ENCODE results near the gene FCER1G.
"Not testable (repeated sequence)": the region's sequence is repeated elsewhere in the genome, so short reads cannot be mapped to it uniquely, and the experiment has no call there.

Gene FCER1G

DNA sequence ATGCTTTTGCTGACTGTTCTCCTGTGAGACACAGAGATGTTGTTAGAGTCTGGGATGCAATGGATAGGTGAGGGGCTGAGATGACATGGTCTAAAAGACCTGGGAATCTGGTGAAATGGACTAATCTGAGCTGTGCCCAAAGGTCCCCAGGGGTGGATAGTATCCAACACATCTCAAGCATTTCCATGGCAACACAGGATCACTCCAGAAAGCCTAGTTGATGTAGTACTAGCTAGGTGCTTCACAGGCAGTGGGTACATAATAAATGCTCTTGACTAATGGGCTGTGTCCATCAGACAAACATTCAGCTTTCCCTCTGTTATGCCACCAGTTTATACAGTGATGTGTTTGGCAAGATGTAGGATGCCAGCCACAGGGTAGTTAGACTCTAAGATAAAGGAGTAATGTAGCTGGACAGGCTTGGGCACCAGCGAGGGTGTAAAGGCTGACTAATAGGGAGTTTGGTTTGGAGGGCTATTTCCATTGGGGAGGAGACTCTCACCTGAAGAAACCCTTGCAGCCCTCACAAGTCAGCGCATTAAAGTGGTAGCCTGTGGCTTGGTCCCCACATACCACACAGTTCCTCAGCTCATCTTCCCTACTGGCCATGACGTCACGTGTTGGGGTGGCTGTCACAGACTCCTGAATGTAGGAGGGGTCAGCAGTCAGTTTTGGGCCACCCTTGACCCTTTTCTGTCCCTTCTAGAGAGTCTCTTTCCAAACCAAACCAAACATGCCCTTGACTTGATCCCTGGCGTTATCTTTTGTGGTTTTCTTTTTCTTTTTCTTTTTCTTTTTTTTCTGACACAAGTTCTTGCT is 21.1 kb downstream of the FCER1G start:
- no peak for DNase-seq

DNA sequence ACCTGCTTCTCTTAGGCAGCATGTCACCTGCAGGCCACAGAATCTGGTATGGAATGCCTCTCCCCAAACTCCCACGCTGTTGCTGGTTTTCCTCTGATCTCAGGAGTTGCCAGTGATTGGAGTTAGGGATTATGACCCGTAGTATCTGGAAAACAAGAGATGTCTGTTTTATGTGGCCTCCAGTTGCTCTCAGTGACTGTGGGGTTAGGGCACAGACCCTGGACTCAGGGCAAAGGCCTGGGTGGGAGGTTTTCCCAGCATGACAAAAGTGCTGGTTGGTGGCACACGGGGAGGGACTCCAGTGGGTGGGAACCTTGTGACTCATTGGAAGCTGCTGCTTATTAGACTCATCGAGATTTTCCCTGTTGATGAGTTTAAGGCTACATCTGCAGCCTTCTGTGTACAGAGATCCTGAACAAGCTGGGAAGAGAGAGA is 23.0 kb downstream of the FCER1G start, which contains the start of gene NR1I3:
Gene NR1I3, minus strand, starts transcription at position 165 of the 435 bp plus-strand sequence. CDS start 1,638 bp downstream, outside the sequence.
- DNase-seq: no peak

DNA sequence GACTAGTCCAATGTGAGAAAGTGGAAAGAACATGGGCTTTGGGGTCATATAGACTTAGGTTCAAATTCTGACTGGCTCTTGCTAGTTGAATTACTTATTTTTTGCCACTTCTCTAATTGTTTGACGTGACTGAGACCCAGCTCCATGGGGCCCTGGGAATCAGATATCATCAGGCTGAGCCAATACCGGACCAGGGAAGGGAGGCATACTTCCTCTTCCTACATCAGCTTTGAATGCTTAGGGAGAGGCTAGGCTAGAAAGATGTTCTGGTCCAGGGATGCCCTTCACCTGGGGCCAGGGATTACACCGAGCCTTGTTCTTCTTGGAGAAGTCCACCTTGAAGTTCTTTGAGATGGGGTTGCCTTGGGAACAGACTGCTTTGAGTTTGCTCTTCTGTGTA is 26.6 kb downstream of the FCER1G start:
- no peak for DNase-seq

DNA sequence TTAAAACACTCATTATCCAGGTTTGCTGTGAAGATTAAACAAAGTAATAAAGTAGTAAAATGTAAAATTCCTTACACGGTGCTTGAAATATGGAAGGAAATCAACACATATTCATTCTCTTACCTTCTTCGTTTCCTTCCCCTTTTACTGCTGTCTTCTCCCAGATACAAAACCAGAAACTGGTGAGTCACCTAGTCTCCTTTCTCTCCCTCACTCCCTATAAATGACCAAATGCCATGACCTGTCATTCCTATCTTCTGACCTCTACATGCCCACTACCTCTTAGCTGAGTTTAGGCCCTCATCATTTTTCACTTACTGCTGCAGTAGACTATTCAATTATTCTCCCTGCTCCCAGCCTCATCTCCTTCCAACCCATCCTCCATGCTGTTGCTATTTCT is 27.2 kb downstream of the FCER1G start:
- no peak for DNase-seq

DNA sequence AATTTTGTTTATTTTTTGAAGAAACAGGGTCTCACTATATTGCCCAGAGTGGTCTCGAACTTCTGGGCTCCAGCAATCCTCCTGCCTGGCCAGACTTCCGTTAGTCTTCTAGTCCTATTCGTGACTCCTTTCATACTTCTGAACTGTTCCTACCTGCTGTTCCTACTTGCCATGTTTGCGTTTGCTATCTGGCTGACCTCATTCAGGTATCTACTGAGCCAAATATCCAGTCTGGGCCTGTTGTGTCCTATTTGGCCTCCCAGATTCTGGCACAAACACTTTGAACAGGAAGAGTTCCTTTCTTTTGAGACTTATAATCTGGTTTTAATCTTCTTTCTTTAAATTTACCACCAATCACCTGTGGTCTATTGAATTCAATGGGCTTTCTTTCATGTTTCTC is 29.8 kb downstream of the FCER1G start:
- no peak for DNase-seq

DNA sequence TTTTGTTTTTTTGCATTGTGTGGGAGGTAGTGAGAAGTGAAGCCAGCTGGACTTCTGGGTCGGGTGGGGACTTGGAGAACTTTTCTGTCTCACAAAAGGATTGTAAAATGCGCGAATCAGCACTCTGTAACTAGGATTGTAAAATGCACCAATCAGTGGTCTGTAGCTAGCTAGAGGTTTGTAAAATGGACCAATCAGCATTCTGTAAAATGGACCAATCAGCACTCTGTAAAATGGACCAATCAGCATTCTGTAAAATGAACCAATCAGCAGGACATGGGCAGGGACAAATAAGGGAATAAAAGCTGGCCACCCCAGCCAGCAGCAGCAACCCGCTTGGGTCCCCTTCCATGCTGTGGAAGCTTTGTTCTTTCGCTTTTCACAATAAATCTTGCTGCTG is 35.0 kb downstream of the FCER1G start:
- DNase-seq: not testable (repeated sequence)

DNA sequence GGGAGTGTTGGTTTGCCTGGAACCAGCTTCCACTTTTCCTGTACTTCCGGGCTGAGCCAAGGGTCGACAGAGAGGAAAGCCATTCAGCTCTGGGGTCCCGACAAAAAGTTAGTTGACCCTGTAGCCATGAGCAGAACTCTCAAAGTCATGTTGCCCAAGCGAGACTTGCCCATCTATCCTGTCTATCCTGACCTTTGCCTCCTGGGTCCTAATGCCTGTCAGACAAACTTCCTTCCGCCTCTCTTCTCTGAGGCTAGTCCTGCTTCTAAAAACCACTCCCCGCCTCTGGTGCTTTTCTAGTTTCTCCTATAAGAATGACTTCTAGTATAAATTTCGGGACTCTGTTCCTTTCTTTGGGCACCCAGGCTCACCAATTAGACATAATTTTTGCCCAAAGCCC is 35.7 kb downstream of the FCER1G start:
- no peak for DNase-seq

DNA sequence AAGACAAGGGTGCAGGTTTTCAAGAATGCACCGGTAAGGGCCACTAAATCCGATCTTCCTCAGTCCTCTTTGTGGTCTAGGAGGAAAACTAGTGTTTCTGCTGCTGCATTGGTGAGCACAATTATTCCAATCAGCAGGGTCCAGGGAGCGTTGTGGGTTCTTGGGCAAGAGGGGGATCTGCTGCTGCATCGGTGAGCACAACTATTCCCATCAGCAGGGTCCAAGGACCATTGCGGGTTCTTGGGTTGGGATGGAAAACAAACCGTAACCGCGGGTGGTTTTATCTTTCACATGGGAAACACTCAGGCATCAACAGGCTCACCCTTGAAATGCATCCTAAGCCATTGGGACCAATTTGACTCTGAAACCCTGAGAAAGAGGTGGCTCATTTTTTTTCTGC is 36.5 kb downstream of the FCER1G start:
- no peak for DNase-seq

DNA sequence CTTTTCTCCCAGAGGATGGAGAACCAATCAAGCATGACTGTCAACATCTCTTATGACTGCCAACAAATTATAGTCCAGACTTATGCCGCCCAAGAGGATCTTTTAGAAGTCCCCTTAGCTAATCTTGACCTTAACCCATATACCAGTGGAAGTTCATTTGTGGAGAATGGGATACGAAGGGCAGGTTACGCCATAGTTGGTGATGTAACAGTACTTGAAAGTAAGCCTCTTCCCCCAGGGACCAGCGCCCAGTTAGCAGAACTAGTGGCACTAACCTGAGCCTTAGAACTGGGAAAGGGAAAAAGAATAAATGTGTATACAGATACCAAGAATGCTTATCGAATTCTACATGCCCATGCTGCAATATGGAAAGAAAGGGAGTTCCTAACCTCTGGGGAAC is 40.2 kb downstream of the FCER1G start:
- not testable (repeated sequence) for DNase-seq

DNA sequence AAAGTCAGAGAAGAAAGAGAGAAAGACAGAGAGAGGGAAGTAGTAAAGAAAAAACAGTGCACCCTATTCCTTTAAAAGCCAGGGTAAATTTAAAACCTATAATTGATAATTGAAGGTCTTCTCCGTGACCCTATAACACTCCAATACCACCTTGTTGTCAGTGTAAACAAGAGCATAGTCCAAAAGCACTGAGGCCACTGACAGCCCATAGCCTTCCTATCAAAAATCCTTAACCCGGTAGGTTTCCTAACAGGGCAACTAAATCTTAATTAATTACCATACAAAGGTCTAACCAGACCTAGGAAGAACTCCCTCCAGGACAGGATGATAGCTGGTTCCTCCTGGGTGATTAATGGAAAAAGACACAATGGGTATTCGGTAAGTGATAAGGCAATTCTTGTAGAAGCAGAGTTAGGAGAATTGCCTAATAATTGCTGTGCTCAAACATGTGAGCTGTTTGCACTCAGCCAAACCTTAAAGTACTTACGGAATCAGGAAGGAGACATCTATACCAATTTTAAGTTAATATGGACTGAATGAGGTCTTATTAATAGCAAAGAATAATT is 40.9 kb downstream of the FCER1G start:
- not testable (repeated sequence) for DNase-seq

DNA sequence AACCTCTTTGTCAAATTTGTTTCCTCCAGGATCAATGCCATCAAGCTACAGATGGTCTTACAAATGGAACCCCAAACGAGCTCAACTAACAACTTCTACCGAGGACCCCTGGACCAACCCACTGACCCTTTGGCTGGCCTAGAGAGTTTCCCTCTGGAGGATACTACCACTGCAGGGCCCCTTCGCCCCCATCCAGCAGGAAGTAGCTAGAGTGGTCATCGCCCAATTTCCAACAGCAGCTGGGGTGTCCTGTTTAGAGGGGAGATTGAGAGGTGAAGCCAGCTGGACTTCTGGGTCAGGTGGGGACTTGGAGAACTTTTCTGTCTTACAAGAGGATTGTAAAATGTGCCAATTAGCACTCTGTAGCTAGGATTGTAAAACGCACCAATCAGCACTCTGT is 42.0 kb downstream of the FCER1G start:
- DNase-seq: not testable (repeated sequence)

DNA sequence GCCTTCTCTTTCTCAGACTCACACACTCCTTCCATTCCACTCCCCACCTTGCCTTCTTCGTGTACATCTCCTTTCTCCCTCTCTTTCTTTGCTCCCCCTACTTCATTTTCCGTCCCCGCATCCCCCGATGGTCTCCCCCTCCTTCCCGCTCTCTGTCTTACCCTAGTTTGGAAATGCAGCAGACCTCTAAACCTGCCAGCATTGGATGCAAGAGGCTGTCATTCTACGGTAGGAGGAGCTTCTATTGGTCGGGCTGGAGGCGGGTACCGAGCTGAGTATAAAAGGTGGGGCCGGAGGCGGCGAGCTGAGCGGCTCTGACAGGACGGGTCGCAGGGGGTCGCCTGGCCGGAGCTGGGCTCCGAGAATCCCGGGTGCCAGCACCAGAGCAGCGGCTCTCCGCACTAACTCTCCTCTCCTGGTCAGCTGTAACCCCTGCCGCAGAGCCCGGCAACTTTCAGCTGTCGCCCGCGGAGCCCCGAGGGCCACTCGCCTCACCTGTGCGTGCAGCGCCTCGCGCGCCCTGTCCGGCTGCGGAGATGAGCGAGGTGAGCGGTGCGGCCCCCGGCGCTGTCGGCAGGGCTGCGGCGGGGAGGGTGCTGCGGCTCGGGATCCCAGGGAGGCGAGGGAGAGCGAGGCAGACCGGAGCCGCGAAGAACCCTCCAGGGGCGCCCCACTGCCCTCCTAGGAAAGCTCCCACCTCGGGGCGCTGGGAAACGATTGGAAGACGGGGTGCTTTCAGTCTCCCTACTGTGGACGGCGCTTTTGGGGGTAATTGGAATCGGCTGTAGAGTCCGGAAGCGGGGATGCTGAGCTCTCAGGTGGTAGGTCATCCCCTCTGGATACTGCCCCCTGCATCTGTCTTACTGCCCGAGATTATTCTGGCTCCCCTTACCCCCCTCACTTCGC is 43.6 kb downstream of the FCER1G start, which contains the start of gene PCP4L1:
Gene PCP4L1, plus strand, starts transcription at position 307 of the 906 bp plus-strand sequence. Its CDS starts 230 bp downstream, at position 537.
- peak; percentile 35 for DNase-seq

DNA sequence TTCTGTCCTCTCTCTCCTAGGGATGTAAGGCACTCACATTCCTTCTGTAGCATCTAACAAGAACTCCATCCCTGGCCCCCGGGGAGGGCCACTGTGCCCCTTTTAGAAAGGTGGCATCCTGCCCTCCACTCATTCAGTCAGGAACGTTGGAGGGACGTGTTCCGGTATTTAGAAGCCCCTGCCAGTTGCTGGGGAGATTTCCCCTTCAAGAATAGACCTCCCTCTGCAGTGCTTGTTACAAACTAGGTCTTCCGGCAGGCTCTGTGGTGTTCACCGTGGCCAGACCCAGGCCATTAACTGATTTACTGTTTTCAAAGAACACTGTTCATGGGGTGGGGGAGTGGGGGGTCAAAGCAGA is 44.2 kb downstream of the FCER1G start:
- DNase-seq: no peak

DNA sequence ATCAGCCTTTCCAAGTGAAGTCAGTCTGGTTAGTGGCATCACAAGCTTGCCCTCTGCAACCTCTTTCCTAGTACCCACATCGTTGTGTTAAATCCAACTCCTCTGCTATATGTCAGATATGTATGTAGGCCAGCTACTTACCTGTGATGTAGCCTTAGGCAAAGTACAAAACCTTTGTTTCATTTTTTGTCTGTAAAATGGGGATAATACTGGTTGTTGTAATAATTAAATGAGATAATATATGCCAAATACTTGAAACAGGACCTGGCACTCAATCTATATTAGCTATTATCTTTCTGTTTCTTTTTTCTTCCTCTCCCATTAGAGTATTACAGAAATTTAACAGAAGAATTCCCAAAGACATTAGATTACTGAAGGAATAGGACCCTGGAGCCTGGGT is 44.7 kb downstream of the FCER1G start:
- DNase-seq: no peak

DNA sequence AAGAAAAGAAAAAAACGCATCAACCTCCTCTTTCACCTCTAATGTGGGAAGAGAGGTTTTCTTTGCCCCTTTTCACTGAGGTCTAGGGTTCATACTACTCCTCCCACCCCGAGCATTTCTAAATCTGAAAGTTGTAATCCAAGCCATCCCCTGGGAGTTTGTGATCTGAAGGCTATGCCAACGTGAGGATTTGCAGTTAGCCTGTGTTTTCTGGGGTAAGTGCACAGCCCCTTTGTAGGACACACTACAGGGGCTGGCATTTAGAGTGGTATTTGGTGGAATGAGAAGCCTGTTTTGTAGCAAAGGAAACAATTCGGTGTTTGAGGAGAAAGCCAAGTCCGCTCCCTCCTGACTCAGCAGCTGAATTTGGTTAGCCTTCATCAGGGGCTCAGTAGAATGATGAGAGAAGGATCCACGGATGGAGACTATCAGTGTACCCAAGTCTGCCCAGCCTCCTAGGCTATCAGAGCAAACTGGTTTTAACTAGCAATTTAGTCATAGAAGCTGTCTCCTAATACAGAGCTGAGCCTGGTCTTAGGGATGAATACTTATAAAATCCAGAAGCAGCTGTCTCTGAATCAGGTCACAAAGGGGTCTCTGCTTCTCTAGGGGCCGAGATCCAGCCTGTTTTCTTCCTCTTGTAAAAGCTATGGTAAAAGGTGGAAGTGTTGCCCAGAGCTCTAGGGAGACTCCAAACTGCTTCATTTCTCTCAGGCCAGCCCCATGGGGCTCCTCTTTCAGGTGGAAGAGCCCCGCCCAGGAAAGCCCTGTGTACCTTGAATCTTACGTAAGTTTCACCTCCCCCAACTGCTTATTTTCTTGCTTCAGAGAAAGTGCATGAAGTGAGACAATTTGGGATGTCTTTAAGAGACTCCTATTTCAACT is 45.5 kb downstream of the FCER1G start:
- no peak for DNase-seq

DNA sequence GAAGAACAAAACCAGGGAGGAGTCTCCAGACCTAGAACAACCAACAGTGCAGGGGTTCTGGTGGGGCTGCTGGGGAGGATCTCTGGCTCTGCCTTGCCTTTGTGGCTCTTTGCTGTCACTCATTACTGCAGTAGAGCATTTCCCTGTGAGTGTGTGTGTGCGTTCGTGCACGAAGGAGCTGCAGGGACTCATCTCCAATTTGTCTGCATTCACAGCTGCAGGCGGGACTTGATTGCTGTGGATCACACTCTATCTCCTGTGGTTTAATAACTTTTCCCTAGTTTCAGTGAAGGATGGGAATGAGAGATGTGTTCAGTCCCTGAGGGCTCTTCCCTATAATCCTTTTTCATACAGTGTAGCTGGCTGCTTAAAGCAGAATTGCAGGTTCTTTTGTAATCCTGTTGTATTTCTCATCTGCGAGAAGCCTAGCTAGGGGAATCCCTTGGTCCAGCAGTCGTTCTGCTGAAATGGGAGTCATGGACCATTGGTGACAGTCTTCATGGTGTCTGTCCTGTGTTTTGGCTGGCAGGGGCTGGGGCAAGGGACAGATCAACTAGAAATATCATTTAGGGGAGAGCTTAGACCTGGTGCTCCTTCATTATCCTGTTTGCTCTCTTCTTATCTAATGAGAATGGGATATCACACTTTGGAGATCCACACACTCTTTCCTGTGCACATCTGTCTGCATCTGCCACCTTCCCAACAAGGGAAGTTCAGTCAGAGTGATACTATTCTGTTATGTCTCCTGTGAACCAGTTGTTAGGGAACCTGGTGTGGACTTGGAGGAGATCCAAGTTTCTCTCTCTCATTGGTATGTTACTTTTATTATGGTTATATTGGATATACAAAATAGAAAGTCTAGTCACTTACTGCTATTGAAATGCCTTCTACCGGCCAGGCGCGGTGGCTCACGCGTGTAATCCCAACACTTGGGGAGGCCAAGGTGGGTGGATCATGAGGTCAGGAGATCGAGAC is 46.5 kb downstream of the FCER1G start:
- DNase-seq: no peak

DNA sequence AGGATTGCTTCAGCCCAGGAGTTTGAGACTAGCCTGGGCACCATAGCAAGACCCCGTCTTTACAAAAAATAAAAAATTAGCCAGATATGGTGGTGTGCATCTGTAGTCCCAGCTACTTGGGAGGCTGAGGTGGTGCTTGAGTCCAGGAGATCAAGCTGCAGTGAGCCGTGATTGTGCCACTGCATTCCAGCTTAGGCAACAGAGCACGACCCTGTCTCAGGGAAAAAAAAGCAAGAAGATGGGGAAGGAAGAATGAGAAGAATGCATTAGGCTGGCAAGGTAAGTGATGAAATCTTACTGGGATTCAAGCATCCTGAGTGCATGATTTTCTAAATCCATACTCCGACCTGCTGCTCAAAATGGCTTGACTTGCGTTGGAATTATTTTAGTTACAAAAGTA is 50.2 kb downstream of the FCER1G start:
- DNase-seq: no peak

DNA sequence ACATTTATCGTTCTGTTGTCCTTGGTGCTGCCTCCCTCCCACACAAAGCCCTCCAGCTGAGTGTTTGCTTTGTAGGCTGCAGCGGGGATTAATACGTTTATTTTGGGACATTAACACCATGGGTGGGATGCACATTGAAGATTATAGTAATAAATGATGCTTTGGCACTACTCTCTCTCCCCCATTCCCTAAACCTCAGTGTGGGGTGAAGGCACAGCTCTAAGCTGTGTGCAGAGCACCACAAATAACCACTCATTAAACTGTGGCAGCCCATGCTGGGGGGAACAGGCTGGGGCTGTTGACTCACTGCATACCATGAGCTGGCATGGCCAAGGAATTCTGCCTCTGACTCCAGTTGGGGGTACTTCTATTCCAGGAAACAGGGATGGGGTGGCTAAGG is 51.1 kb downstream of the FCER1G start:
- no peak for DNase-seq

DNA sequence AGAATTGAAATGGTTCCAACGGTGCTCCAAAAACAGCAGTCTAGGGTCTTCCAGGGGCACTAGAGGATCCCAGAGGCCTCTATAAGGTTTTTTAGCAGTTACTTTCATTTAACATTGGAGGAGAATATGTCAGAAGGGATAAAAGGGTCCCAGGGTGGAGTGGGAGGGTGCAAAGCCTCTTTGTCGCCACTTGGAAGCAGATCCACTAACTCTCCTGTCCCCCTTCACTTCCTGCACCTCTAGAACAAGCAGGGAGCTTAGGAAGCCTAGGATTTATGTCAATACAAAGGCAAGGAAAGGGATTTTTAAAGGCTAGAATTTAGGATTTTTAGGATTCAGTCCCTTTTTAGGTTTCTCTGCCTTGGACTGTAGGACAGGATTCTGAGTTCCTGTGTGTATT is 51.7 kb downstream of the FCER1G start:
- no peak for DNase-seq

DNA sequence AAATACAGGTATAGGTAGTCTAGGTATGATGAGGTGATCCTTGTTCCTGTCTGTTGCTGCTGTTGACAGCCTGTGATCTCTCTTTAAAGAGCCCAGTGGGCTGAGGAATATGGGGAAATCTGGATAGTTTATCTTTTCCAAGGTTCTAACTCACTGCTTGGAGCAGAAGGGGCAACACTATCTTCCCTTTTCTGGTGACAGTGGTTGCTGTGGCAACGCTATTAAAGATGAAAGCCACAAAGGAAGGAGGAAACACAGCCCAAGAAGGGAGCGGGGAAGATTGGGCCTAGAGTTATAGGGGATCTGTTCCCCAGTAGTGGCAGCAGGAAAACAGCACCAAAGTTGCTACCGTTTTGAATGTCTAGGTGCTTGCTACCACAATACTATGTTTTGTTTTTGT is 52.2 kb downstream of the FCER1G start:
- no peak for DNase-seq

All from CD4-positive, alpha-beta T cell treated with Interleukin-17A for 4 hours (primary cell).